NCI-H2171 treated with DMSO at 0.1 percent for 48 hours (cell line): ENCODE results near the gene METTL27.
A peak's percentile ranks its signal among the peaks of the same experiment; 100 is the strongest.
"Not testable (repeated sequence)": the region's sequence is repeated elsewhere in the genome, so short reads cannot be mapped to it uniquely, and the experiment has no call there.

Experiments used
- DNase-seq: peaks from one replicate; lab custom pipeline; 2025; lab: John Stamatoyannopoulos, UW

METTL27 gene

GRCh38 chr7:73838642-73839041 is 3.7 kb downstream of the METTL27 start:
- no peak for DNase-seq

- not testable (repeated sequence) for DNase-seq
These were observed 5.1 kb downstream of the METTL27 start for GRCh38 chr7:73837167-73837566.

- DNase-seq: no peak
These were observed 7.6 kb downstream of the METTL27 start for GRCh38 chr7:73834626-73835191.

GRCh38 chr7:73833251-73833919 is 8.9 kb downstream of the METTL27 start:
- DNase-seq: peak; percentile 30

GRCh38 chr7:73832806-73833205 is 9.5 kb downstream of the METTL27 start:
- DNase-seq: peak; percentile 43

- DNase-seq: peak; percentile 69
These were observed 10.3 kb downstream of the METTL27 start for GRCh38 chr7:73831834-73832651.

GRCh38 chr7:73831584-73831833 is 10.8 kb downstream of the METTL27 start:
- no peak for DNase-seq

GRCh38 chr7:73830681-73831583 is 11.4 kb downstream of the METTL27 start, which contains the start of gene CLDN4:
Gene CLDN4, plus strand, starts transcription at chr7:73830996. Its CDS starts 206 bp downstream, at chr7:73831202.
- peak; percentile 79 for DNase-seq

GRCh38 chr7:73829921-73830680 is 12.2 kb downstream of the METTL27 start:
- peak; percentile 39 for DNase-seq

GRCh38 chr7:73829505-73829904 is 12.8 kb downstream of the METTL27 start:
- no peak for DNase-seq

GRCh38 chr7:73828972-73829371 is 13.3 kb downstream of the METTL27 start:
- DNase-seq: no peak

- DNase-seq: peak; percentile 94
These were observed 14.1 kb downstream of the METTL27 start for GRCh38 chr7:73828107-73828803.

GRCh38 chr7:73827567-73828106 is 14.7 kb downstream of the METTL27 start:
- DNase-seq: peak; percentile 99

GRCh38 chr7:73824986-73825385 is 17.3 kb downstream of the METTL27 start:
- no peak for DNase-seq

GRCh38 chr7:73823873-73824592 is 18.3 kb downstream of the METTL27 start:
- DNase-seq: no peak

GRCh38 chr7:73823257-73823656 is 19.1 kb downstream of the METTL27 start:
- DNase-seq: no peak

GRCh38 chr7:73822319-73823173 is 19.8 kb downstream of the METTL27 start:
- DNase-seq: peak; percentile 30

GRCh38 chr7:73821597-73822285 is 20.6 kb downstream of the METTL27 start:
- DNase-seq: peak; percentile 29
